A673 (cell line): ENCODE results near the gene PPBP.

Experiments
- EZH2 ChIP-seq: fragments of 200-600 bp; sonication (generic); IDR thresholded peaks from 2 replicates; pipeline ENCODE4 v1.6.1; 2017; ENCODE audit warnings: borderline replicate concordance, low read depth, mild to moderate bottlenecking, mixed read lengths, antibody characterized with exemption, low read length; ENCODE audit not compliant: poor library complexity, severe bottlenecking
- TF ChIP-seq, protein P1 (sequence below): fragments of 300-800, 200-600 bp; sonication (generic); conservative IDR thresholded peaks from 2 replicates; pipeline ENCODE4 v1.5.1; 2017; ENCODE audit warnings: low read depth, mild to moderate bottlenecking, antibody characterized with exemption, low read length, moderate library complexity, mixed read lengths

DNA sequence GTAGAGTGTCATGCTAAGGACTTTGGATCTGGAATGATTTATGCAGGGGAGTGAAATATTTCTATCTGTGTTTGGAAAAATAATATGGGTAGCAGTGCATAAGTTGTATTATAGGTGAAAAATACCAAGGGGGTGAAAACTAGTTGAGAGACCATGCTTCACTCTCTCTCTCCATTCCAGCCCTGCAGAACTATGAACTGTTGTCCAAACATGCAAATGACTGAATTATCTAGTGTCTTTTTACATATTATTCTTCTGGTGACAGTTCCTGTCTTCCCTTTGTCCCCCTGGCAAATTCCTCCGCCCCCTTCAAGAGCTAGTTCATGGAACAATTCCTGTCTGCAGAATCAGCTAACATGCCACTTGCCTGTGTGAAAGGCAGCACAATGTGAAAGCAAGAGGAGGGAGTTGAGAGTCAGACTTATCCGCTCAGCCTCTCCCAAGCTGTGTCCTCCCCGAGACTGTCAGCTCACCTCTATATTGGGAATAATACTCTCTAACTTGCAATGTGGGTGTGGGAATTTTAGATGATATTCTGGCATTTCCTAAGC lies 8.5 kb downstream of the PPBP start:
- TF ChIP-seq, protein P1, sequence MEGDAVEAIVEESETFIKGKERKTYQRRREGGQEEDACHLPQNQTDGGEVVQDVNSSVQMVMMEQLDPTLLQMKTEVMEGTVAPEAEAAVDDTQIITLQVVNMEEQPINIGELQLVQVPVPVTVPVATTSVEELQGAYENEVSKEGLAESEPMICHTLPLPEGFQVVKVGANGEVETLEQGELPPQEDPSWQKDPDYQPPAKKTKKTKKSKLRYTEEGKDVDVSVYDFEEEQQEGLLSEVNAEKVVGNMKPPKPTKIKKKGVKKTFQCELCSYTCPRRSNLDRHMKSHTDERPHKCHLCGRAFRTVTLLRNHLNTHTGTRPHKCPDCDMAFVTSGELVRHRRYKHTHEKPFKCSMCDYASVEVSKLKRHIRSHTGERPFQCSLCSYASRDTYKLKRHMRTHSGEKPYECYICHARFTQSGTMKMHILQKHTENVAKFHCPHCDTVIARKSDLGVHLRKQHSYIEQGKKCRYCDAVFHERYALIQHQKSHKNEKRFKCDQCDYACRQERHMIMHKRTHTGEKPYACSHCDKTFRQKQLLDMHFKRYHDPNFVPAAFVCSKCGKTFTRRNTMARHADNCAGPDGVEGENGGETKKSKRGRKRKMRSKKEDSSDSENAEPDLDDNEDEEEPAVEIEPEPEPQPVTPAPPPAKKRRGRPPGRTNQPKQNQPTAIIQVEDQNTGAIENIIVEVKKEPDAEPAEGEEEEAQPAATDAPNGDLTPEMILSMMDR = no peak
- TF ChIP-seq EZH2 = no peak
